DOHH2 (cell line): ENCODE measurements around the gene EPB41L3.

Experiments used
- H3F3A ChIP-seq: fragments of 200-600 bp; sonication (generic), shearing (Covaris generic); 2 replicates; pipeline ENCODE4 v1.6.0; 2016; ENCODE audit warnings: antibody characterized with exemption, mild to moderate bottlenecking; ENCODE audit not compliant: control insufficient read depth, insufficient read depth
- H3K27ac ChIP-seq: fragments of 200-600 bp; sonication (generic); 2 replicates; pipeline ENCODE4 v1.5.1; 2014; ENCODE audit warnings: low read depth, mild to moderate bottlenecking, low read length, moderate library complexity
- H3K27me3 ChIP-seq: fragments of 200-600 bp; sonication (generic); 2 replicates; pipeline ENCODE4 v1.6.1; 2014; ENCODE audit warnings: mild to moderate bottlenecking, low read length, mixed read lengths; ENCODE audit not compliant: control insufficient read depth
- H3K36me3 ChIP-seq: fragments of 200-600 bp; sonication (generic); 2 replicates; pipeline ENCODE4 v1.6.1; 2014; ENCODE audit warnings: mild to moderate bottlenecking, low read length, moderate library complexity, mixed read lengths; ENCODE audit not compliant: control insufficient read depth
- H3K4me1 ChIP-seq: fragments of 200-600 bp; sonication (generic); 2 replicates; pipeline ENCODE4 v1.6.1; 2014; ENCODE audit warnings: mild to moderate bottlenecking, low read length, mixed read lengths; ENCODE audit not compliant: control insufficient read depth
- H3K4me2 ChIP-seq: fragments of 200-600 bp; sonication (generic); 2 replicates; pipeline ENCODE4 v1.6.0; 2014; ENCODE audit warnings: mild to moderate bottlenecking, low read length, moderate library complexity
- H3K4me3 ChIP-seq: fragments of 200-600 bp; sonication (generic); 2 replicates; pipeline ENCODE4 v1.5.1; 2014; ENCODE audit warnings: mild to moderate bottlenecking, low read length, mixed read lengths
- H3K79me2 ChIP-seq: fragments of 200-600 bp; sonication (generic); 2 replicates; pipeline ENCODE4 v1.6.1; 2014; ENCODE audit warnings: mild to moderate bottlenecking, low read length, mixed read lengths; ENCODE audit not compliant: control insufficient read depth
- H3K9me2 ChIP-seq: fragments of 200-600 bp; sonication (generic); replicated peaks from 2 replicates; pipeline ENCODE4 v1.6.1; 2014; ENCODE audit warnings: mild to moderate bottlenecking, low read length, mixed read lengths; ENCODE audit not compliant: control insufficient read depth
- H3K9me3 ChIP-seq: fragments of 200-600 bp; sonication (generic); 2 replicates; pipeline ENCODE4 v1.6.1; 2014; ENCODE audit warnings: antibody characterized with exemption, low read length, mixed read lengths; ENCODE audit not compliant: control insufficient read depth, insufficient read depth
- H4K20me1 ChIP-seq: fragments of 200-600 bp; sonication (generic); 2 replicates; pipeline ENCODE4 v1.6.0; 2014; ENCODE audit warnings: low read depth, mild to moderate bottlenecking, antibody characterized with exemption, low read length, moderate library complexity; ENCODE audit not compliant: control insufficient read depth, insufficient read depth
- EZH2phosphoT487 ChIP-seq: fragments of 200-600 bp; sonication (generic); IDR thresholded peaks from 2 replicates; pipeline ENCODE4 v1.6.1; 2017; ENCODE audit warnings: borderline replicate concordance, mild to moderate bottlenecking, antibody characterized with exemption, low read length, moderate library complexity, mixed read lengths
- TF ChIP-seq, protein P1 (sequence below): fragments of 200-600 bp; sonication (generic); IDR thresholded peaks from one replicate; pipeline ENCODE4 v1.5.1; 2014; ENCODE audit warnings: antibody characterized with exemption, mild to moderate bottlenecking, low read depth, low read length; ENCODE audit not compliant: poor library complexity, severe bottlenecking

Gene EPB41L3

DNA sequence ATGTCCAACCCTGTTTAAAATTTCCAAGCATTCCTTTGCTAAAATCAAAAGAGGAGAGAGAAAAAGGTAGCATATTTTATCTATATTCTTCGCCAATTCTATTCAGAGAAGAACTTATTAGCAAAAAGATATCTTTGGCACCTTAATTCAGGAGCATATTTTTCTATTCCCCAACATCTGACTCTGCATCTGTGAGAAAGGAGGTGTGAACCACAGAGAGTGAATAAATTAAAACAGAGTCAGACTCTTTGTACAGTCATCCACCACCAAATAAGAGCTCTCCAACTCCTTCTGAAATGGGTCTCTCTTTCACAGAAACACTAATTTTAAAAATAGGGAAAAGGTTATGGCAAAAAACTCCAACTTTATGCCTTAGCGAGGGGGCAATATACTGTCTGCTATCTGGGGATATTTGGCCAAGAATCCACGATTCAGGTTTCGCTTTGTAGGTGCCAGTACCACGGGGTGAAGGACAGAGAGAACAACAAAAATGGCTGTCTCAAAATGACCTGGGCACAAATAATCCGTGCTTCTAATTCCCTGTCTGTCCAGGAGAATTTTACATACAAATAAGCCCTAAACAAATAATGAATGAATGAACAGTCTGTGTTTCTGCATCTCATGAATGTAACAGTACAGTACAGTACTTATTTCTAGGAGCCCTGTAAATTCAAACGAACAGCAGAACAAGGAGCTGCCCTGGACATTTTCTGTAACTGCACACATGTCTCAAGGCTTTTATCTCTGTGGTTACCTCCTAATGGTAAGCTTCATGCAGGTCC is 43.4 kb downstream of the EPB41L3 start:
- Histone ChIP-seq H3K9me3 (no peaks in the 10 kb centered on the region), H3K9me2 (no peaks in the 10 kb centered on the region), H3K27ac (no peak overlapping the region), H3K79me2 (no peaks in the 10 kb centered on the region), H3K4me1 (no peaks in the 10 kb centered on the region), H3K27me3 (no peaks in the 10 kb centered on the region), H4K20me1 (no peaks in the 10 kb centered on the region), H3K4me2 (no peak overlapping the region), H3K4me3 (no peak overlapping the region), H3K36me3 (no peaks in the 10 kb centered on the region), H3F3A (no peaks in the 10 kb centered on the region)
- TF ChIP-seq, protein P1, sequence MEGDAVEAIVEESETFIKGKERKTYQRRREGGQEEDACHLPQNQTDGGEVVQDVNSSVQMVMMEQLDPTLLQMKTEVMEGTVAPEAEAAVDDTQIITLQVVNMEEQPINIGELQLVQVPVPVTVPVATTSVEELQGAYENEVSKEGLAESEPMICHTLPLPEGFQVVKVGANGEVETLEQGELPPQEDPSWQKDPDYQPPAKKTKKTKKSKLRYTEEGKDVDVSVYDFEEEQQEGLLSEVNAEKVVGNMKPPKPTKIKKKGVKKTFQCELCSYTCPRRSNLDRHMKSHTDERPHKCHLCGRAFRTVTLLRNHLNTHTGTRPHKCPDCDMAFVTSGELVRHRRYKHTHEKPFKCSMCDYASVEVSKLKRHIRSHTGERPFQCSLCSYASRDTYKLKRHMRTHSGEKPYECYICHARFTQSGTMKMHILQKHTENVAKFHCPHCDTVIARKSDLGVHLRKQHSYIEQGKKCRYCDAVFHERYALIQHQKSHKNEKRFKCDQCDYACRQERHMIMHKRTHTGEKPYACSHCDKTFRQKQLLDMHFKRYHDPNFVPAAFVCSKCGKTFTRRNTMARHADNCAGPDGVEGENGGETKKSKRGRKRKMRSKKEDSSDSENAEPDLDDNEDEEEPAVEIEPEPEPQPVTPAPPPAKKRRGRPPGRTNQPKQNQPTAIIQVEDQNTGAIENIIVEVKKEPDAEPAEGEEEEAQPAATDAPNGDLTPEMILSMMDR = no peak
- TF ChIP-seq EZH2phosphoT487 = no peak

DNA sequence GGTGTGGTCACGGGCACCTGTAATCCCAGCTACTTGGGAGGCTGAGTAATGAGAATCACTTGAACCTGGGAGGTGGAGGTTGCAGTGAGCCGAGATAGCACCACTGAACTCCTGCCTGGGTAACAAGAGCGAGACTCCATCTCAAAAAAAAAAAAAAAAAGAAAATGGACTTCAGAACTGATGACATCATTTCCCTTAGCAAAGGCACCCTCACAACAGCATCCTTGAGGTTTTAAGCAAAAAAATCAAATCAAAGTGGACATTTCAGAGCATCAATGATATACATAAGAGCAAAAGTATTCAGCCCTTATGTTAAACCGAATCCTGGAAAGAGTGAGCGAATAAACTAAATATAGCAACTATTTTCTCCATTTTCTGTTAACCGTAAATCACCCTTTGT is 45.3 kb downstream of the EPB41L3 start:
- H3K9me3 ChIP-seq = no peaks in the 10 kb centered on the region
- no peaks in the 10 kb centered on the region for H3K4me1 ChIP-seq
- H3K79me2 ChIP-seq = no peaks in the 10 kb centered on the region
- H3K36me3 ChIP-seq = no peaks in the 10 kb centered on the region
- H3K4me3 ChIP-seq = no peak overlapping the region
- no peaks in the 10 kb centered on the region for H3F3A ChIP-seq
- no peak overlapping the region for H3K27ac ChIP-seq
- H3K27me3 ChIP-seq = no peaks in the 10 kb centered on the region
- no peak overlapping the region for H3K4me2 ChIP-seq
- H3K9me2 ChIP-seq = no peaks in the 10 kb centered on the region
- no peaks in the 10 kb centered on the region for H4K20me1 ChIP-seq
- TF ChIP-seq EZH2phosphoT487 = no peak
- TF ChIP-seq, protein P1 = no peak

DNA sequence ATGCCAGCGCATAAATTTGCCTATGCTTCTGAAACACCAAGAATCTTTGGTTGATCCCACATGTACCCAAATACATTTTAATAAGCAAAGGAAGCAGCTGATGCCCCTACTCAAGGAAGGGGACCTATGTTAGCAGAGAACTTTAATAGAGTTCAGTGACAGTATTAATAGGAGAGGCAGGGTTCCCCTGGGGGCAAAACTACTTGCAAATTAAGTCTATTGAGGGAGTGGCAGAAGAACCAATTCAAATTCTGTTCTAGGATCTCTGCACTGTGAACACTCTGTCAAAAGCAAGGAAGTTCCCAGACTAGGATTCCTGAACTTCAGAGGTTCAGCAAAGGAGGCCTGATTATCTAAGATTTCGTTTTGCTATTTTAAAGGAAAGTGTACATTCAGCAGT is 47.5 kb downstream of the EPB41L3 start:
- no peak overlapping the region for H3K4me3 ChIP-seq
- no peak overlapping the region for H3K27ac ChIP-seq
- no peaks in the 10 kb centered on the region for H3F3A ChIP-seq
- H3K27me3 ChIP-seq = no peaks in the 10 kb centered on the region
- H3K9me2 ChIP-seq = no peaks in the 10 kb centered on the region
- H3K36me3 ChIP-seq = no peaks in the 10 kb centered on the region
- no peaks in the 10 kb centered on the region for H3K4me1 ChIP-seq
- no peaks in the 10 kb centered on the region for H3K9me3 ChIP-seq
- no peaks in the 10 kb centered on the region for H3K79me2 ChIP-seq
- no peak overlapping the region for H3K4me2 ChIP-seq
- no peaks in the 10 kb centered on the region for H4K20me1 ChIP-seq
- TF ChIP-seq, protein P1 = no peak
- no peak for TF ChIP-seq EZH2phosphoT487
